ENCODE results near the gene ERICH2. TPM values are rescaled to one million over a fixed set of nuclear protein-coding genes. Genes with fewer than 3 reads are reported as not detected.
A peak's percentile ranks its signal among the peaks of the same experiment; 100 is the strongest.

ERICH2 gene
- total RNA-seq, 1 experiment from 2014 or later: 0.74 TPM

GRCh38 chr2:170737821-170738220 lies 32.4 kb upstream of the ERICH2 start:
- BruUV-seq (replicated peaks): no TSS peak
- Histone ChIP-seq H3K27me3 (ENCODE audit: control insufficient read depth, insufficient read depth, low read length) (no peaks in the 10 kb centered on the region), H3K4me3 (ENCODE audit: low read depth in 2 of 2, low read length in 2 of 2) (no peak overlapping the region), H3K27ac (ENCODE audit: low read length) (no peak overlapping the region), H3K4me1 (ENCODE audit: control insufficient read depth, insufficient read depth, low read length) (peaks cover 5% of the 10 kb centered on the region; the same call in 1 of the 2 replicates), H3K9me3 (ENCODE audit: control insufficient read depth, insufficient read depth, low read depth, low read length) (no peaks in the 10 kb centered on the region), H3K36me3 (ENCODE audit: control insufficient read depth, insufficient read depth, low read length) (no peaks in the 10 kb centered on the region)
- in situ Hi-C loops (cut with HindIII; ENCODE audit: low pct_unique_long_range_greater_than_20kb, low sequenced_read_pairs) (no loop called here), intact Hi-C loops (cut with micrococcal nuclease; ENCODE audit: unreplicated experiment) (no loop called here)
- DNase-seq (ENCODE audit: low read depth, low spot score) (no peak), ATAC-seq (no peak)
- ChIA-PET POLR2A (no interaction called here), CTCF (interaction anchor here (0.8 kb wide), 1 partner anchor 25 kb away, joined by 4 read pairs; no protein-coding TSS in a partner anchor)
- no peak for TF ChIP-seq SIN3A (IDR thresholded peaks at IDR 0.05; ENCODE audit: borderline replicate concordance, insufficient read depth, low read depth, low read length)
- no peak for TF ChIP-seq REST (IDR thresholded peaks at IDR 0.05; ENCODE audit: insufficient read depth in 1 of 2, low read depth in 2 of 2, low read length in 1 of 2)
- no peak for TF ChIP-seq CTCF (IDR thresholded peaks at IDR 0.05)
- no peak for TF ChIP-seq POLR2AphosphoS5 (IDR thresholded peaks at IDR 0.05; ENCODE audit: low read depth, low read length)

- Histone ChIP-seq H3K4me3 (ENCODE audit: low read depth in 2 of 2, low read length in 2 of 2) (no peak overlapping the region), H3K27ac (ENCODE audit: low read length) (no peak overlapping the region), H3K27me3 (ENCODE audit: control insufficient read depth, insufficient read depth, low read length) (no peaks in the 10 kb centered on the region), H3K36me3 (ENCODE audit: control insufficient read depth, insufficient read depth, low read length) (no peaks in the 10 kb centered on the region), H3K9me3 (ENCODE audit: control insufficient read depth, insufficient read depth, low read depth, low read length) (no peaks in the 10 kb centered on the region), H3K4me1 (ENCODE audit: control insufficient read depth, insufficient read depth, low read length) (peaks cover 5% of the 10 kb centered on the region; the same call in 1 of the 2 replicates)
- ChIA-PET POLR2A (interaction anchor here (0.6 kb wide), 1 partner anchor 44 kb away, joined by 3 read pairs; no protein-coding TSS in a partner anchor), CTCF (no interaction called here)
- ATAC-seq (peak; percentile 95), DNase-seq (ENCODE audit: low read depth, low spot score) (peak; percentile 35)
- intact Hi-C loops (cut with micrococcal nuclease; ENCODE audit: unreplicated experiment): no loop called here
- TF ChIP-seq CTCF (IDR thresholded peaks at IDR 0.05): no peak
- no peak for TF ChIP-seq SIN3A (IDR thresholded peaks at IDR 0.05; ENCODE audit: borderline replicate concordance, insufficient read depth, low read depth, low read length)
- no peak for TF ChIP-seq TCF7L2 (IDR thresholded peaks at IDR 0.05; ENCODE audit: low read depth, low read length)
- no peak for TF ChIP-seq POLR2AphosphoS5 (IDR thresholded peaks at IDR 0.05; ENCODE audit: low read depth, low read length)
- no peak for TF ChIP-seq REST (IDR thresholded peaks at IDR 0.05; ENCODE audit: insufficient read depth in 1 of 2, low read depth in 2 of 2, low read length in 1 of 2)
- BruUV-seq (replicated peaks): no TSS peak
- in situ Hi-C loops (cut with HindIII; ENCODE audit: low pct_unique_long_range_greater_than_20kb, low sequenced_read_pairs): no loop called here
Measured at GRCh38 chr2:170739048-170739447, 31.1 kb upstream of the ERICH2 start.
